Measurements from ENCODE around the gene MRI1.
"Not testable (repeated sequence)": the region's sequence is repeated elsewhere in the genome, so short reads cannot be mapped to it uniquely, and the experiment has no call there.

The MRI1 gene

GRCh38 chr19:13761423-13761822 is 2.9 kb upstream of the MRI1 start:
- no peak for DNase-seq (ENCODE audit: low spot score)

DNA sequence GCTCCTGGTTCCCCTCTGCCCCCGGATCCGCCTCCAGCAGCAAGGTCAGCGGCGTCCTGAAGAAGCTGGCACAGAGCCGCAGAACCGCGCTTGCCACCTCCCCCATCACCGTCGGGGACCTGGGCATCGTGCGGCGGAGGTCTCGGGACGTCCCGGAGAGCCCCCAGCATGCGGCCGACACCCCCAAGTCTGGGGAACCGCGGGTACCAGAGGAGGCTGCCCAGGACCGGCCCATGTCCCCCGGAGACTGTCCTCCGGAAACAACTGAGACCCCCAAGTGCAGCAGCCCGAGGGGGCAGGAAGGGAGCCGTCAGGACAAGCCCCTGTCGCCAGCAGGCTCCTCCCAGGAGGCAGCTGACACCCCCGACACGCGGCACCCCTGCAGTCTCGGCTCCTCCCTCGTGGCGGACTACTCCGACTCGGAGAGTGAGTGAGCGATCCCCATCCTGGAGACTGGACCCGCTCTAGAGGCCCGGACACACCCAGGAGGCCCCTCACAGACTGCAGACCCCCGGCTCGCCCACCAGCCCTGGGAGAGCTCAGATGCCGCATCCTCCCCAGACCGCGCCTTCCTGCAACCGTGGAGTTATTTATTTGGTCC is 1.6 kb upstream of the MRI1 start:
- peak; percentile 23 for DNase-seq (ENCODE audit: low spot score)

DNA sequence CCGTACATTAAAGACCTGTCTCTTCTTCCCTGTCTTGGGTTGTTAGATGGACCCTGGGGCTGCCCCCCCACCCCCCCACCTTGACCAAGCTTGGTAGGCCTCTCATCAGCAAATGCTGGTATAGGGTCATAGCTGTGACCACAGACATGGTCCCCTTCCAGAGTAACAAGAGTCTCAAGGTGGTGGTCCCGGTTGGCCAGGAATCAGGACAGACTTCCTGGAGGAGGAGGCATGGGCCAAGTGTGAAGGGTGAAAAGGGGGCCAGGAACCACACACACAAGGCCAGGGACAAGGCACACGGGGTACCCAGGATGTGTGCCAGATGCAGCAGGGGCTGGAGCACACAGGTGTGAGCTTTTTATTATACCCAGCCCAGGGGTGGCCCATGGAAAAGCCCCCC is 1.1 kb upstream of the MRI1 start:
- DNase-seq (ENCODE audit: low spot score): no peak

DNA sequence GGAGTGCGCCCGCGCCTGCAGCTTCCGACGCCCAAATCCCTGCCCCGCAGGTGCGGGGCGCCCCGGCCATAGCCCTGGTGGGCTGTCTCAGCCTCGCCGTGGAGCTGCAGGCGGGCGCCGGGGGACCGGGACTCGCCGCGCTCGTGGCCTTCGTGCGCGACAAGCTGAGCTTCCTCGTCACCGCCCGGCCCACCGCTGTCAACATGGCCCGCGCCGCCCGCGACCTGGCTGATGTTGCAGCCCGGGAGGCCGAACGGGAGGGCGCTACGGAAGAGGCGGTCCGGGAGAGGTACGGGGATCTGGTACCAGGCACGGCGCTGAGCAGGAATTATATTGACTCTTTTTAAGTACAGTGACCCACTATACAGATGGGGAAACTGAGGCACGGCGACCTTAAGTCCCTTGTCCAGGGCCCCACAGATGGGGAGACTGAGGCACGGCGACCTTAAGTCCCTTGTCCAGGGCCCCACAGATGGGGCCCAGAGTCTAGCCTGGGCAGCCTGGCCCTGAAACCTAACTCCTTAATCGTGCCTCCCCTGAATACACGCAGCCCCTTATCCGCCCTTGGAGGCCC is 586 bp downstream of the MRI1 start:
- DNase-seq (ENCODE audit: low spot score): peak; percentile 53

GRCh38 chr19:13765395-13766094 is 1.2 kb downstream of the MRI1 start:
- peak; percentile 52 for DNase-seq (ENCODE audit: low spot score)

GRCh38 chr19:13766095-13766481 is 1.8 kb downstream of the MRI1 start:
- DNase-seq (ENCODE audit: low spot score): no peak

- no peak for DNase-seq (ENCODE audit: low spot score)
These were observed 4.2 kb downstream of the MRI1 start for GRCh38 chr19:13768510-13768909.

DNA sequence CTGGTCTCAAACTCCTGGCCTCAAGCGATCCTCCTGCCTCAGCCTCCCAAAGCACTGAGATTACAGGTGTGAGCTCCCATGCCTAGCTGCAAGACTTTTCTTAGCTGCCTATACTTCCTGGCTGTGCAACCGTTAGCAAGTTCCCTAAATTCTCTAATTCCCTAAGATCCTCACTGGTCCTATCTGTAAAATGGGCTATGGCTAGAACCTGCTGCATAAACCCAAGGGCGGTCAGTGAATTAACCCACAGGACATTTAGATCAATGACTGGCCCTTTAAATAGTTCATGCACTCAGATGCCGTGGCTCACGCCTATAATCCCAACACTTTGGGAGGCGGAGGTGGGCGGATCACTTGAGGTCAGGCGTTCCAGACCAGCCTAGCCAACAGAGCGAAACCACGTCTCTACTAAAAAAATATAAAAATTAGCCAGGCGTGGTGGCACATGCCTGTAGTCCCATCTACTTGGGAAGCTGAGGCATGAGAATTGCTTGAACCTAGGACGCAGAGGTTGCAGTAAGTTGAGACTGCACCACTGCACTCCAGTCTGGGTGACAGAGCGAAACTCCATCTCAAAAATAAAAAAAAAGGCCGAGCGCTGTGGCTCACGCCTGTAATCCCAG is 5.8 kb downstream of the MRI1 start:
- DNase-seq (ENCODE audit: low spot score): no peak

- peak; percentile 93 for DNase-seq (ENCODE audit: low spot score)
These were observed 10.2 kb downstream of the MRI1 start, which contains the start of gene C19orf53 for GRCh38 chr19:13774217-13775191. Gene C19orf53 (plus strand): TSS chr19:13774456. CDS start chr19:13774478, 22 bp downstream.

DNA sequence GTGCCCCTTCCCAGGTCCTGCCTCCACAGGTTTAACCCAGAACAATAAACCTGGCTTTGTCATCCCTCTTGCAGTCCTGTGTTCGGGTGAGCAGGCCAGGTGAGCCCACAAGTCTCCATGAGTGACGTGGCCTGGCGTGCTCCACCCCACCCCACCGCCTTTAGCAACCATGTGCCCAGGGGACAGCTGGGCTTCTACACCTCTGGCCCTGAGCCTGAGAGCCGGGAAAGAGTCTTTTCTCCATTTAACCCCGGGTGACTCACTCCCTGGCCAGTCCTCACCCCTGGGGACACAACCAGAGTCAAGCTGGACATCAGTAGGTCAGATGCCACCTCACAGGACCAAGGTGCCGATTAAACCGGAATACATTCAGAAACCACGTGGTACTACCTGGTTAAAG is 14.1 kb downstream of the MRI1 start:
- DNase-seq (ENCODE audit: low spot score): no peak

- no peak for DNase-seq (ENCODE audit: low spot score)
These were observed 14.5 kb downstream of the MRI1 start for GRCh38 chr19:13778847-13779246.

DNA sequence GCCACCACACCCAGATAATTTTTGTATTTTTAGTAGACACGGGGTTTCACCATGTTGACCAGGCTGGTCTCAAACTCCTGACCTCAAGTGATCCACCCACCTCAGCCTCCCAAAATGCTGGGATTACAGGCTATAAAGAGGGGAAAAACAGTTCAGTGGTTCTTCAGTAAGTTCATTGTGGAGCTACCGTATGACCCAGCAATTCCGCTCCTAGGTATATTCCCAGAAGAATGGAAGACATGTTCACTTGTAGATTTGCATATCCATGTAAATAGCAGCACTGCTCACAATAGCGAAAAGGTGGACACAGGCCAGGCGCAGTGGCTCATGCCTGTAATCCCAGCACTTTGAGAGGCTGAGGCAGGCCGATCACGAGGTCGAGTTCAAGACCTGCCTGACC is 15.5 kb downstream of the MRI1 start:
- not testable (repeated sequence) for DNase-seq (ENCODE audit: low spot score)

GRCh38 chr19:13781547-13781946 is 17.2 kb downstream of the MRI1 start:
- DNase-seq (ENCODE audit: low spot score): peak; percentile 88

DNA sequence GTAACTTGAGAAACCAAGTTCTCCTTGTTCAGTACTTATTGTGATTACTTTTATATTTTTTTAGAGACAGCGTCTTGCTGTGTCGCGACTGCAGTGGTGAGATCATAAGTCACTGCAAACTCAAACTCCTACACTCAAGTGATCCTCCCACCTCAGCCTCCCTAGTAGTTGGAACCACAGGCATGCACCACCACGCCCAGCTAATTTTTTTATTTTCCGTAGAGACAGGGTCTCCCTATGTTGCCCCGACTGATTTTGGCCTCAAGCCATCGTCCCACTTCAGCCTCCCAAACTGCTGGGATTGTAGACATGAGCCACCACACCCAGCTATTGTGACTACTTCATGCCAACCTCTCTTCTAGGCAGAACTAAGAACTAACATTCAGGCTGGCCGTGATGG is 18.2 kb downstream of the MRI1 start:
- DNase-seq (ENCODE audit: low spot score): no peak

DNA sequence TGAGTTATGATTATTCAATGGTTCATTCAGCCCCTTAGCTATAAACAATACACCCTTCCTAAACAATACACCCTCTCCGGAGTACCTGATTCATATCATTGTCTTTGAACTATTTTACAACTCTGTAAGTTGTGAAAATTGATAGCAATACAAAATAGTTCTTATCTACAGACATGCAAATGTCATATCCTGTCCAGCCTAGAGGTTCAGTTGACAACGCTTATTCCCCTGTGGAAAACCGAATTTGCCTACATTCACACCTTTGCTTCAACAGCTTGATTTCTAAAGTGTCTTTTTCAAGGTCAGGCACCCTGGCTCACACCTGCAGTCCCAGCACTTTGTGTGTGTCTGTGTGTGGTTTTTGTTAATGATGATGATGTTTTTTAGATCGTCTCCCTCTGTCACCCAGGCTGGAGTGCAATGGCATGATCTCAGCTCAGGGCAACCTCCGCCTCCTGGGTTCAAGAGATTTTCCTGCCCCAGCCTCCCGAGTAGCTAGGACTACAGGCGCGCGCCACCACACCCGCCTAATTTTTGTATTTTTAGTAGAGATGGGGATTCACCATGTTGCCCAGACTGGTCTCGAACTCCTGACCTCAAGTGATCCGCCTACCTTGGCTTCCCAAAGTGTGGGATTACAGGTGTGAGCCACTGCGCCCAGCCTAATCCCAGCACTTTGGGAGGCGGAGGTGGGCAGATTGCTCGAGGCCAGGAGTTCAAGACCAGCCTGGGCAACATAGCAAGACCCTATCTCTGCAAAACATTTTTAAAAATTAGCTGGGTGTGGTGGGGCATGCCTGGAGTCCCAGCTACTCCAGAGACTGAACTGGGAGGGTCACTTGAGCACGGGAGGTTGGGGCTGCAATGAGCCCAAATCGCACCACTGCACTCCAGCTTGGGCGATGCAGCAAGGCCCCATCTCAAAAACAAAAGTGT is 19.5 kb downstream of the MRI1 start:
- no peak for DNase-seq (ENCODE audit: low spot score)

- peak; percentile 78 for DNase-seq (ENCODE audit: low spot score)
These were observed 20.6 kb downstream of the MRI1 start for GRCh38 chr19:13784731-13785452.

DNA sequence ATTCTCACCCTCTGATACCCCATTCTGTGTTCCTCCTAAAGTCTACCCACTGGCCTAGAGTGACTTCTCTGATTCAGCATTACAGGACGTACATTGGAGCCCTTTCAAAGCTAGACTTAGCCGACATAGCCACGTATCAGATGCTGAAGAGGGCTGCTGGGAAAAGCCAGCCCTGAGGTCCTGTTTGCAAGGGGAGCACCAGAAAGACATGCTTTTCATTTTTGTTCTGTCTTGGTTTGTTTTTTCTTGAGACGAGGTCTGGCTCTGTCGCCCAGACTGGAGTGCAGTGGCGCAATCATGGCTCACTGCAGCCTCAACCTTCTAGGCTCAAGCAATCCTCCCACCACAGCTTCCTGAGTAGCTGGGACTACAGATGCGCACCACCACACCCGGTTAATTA is 24.7 kb downstream of the MRI1 start:
- DNase-seq (ENCODE audit: low spot score): no peak

- no peak for DNase-seq (ENCODE audit: low spot score)
These were observed 26.0 kb downstream of the MRI1 start for GRCh38 chr19:13790354-13790753.

DNA sequence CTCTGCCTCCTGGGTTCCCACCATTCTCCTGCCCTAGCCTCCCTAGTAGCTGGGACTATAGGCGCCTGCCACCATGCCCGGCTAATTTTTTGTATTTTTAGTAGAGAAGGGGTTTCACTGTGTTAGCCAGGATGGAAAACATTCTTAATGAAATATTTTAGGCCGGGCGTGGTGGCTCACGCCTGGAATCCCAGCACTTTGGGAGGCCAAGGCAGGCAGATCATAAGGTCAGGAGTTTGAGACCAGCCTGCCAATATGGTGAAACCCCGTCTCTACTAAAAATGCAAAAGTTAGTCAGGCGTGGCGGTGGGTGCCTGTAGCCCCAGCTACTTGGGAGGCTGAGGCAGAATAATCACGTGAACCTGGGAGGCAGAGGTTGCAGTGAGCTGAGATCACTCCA is 29.0 kb downstream of the MRI1 start:
- not testable (repeated sequence) for DNase-seq (ENCODE audit: low spot score)

GRCh38 chr19:13794398-13794756 is 30.1 kb downstream of the MRI1 start:
- DNase-seq (ENCODE audit: low spot score): no peak
